WTC11 (cell line): ENCODE measurements around the gene SSH3. TPM values are rescaled to one million over a fixed set of nuclear protein-coding genes. Genes with fewer than 3 reads are reported as not detected.

Experiments
- ATAC-seq: fragments of 200-7000 bp; cut with Tn5 transposase; 2 replicates; pipeline ENCODE4 v1.10.0; 2021; ENCODE audit warnings: mild to moderate bottlenecking, moderate library complexity
- CTCF ChIA-PET: fragments of 300-600 bp; sonication (Branson Sonifier 250); formaldehyde crosslinking; loops from one replicate; lab custom pipeline; 2021; ENCODE audit warnings: antibody characterized with exemption; lab: Charles Lee
- POLR2A ChIA-PET: fragments of 350-600 bp; sonication (Branson Sonifier 250); formaldehyde crosslinking; loops from one replicate; lab custom pipeline; 2021; ENCODE audit warnings: antibody characterized with exemption; lab: Charles Lee
- DNase-seq: peaks from one replicate; pipeline ENCODE4 v3.0.0; 2021; ENCODE audit warnings: low spot score
- H3K27ac Mint-ChIP-seq: 2 replicates; pipeline ENCODE4 v1.8.0; 2021; ENCODE audit warnings: mixed read lengths
- H3K27me3 Mint-ChIP-seq: 2 replicates; pipeline ENCODE4 v1.8.0; 2021; ENCODE audit warnings: low read depth, mild to moderate bottlenecking, moderate library complexity, mixed read lengths
- H3K36me3 Mint-ChIP-seq: 2 replicates; pipeline ENCODE4 v1.8.0; 2021; ENCODE audit warnings: mixed read lengths
- H3K4me1 Mint-ChIP-seq: 2 replicates; pipeline ENCODE4 v1.8.0; 2022; ENCODE audit warnings: mixed read lengths
- H3K4me3 Mint-ChIP-seq: 2 replicates; pipeline ENCODE4 v1.8.0; 2021; ENCODE audit warnings: mild to moderate bottlenecking, moderate library complexity, mixed read lengths
- H3K9me3 Mint-ChIP-seq: 2 replicates; pipeline ENCODE4 v1.8.0; 2021; ENCODE audit warnings: mixed read lengths
- EMX1 ChIP-seq: fragments of 250-450 bp; sonication (Bioruptor Pico); IDR thresholded peaks from 2 replicates; pipeline ENCODE4 v1.8.0; 2021; ENCODE audit warnings: mild to moderate bottlenecking
- ESRRA ChIP-seq: sonication (generic); formaldehyde crosslinking; IDR thresholded peaks from 2 replicates; pipeline ENCODE4 v1.8.1; 2022; ENCODE audit warnings: mild to moderate bottlenecking, missing genetic modification reagents, borderline replicate concordance
- NFATC4 ChIP-seq: fragments of 250-450 bp; sonication (Bioruptor Pico); IDR thresholded peaks from 2 replicates; pipeline ENCODE4 v1.9.0; 2021; ENCODE audit warnings: mild to moderate bottlenecking
- NFE2L1 ChIP-seq: sonication (generic); formaldehyde crosslinking; IDR thresholded peaks from 2 replicates; pipeline ENCODE4 v1.8.1; 2023; ENCODE audit warnings: missing genetic modification reagents
- RELA ChIP-seq: sonication (generic); formaldehyde crosslinking; IDR thresholded peaks from 2 replicates; pipeline ENCODE4 v1.8.1; 2022; ENCODE audit warnings: missing genetic modification reagents, mild to moderate bottlenecking, borderline replicate concordance
- USF2 ChIP-seq: sonication (generic); formaldehyde crosslinking; IDR thresholded peaks from 2 replicates; pipeline ENCODE4 v1.8.1; 2023; ENCODE audit warnings: mild to moderate bottlenecking, missing genetic modification reagents, moderate library complexity
- ZNF121 ChIP-seq: sonication (generic); formaldehyde crosslinking; IDR thresholded peaks from 2 replicates; pipeline ENCODE4 v1.8.0; 2023; ENCODE audit warnings: missing genetic modification reagents
- ZNF281 ChIP-seq: sonication (generic); formaldehyde crosslinking; IDR thresholded peaks from 2 replicates; pipeline ENCODE4 v1.8.0; 2023; ENCODE audit warnings: mild to moderate bottlenecking, missing genetic modification reagents
- total RNA-seq: library from RNA; stranded (reverse); gene quantifications from 3 replicates; pipeline ENCODE4 v1.2.3, GENCODE V29; 2021
- TF ChIP-seq, protein P1 (sequence below): fragments of 250-450 bp; sonication (Bioruptor Pico); IDR thresholded peaks from 2 replicates; pipeline ENCODE4 v1.9.0; 2021; ENCODE audit warnings: mild to moderate bottlenecking, borderline replicate concordance
- TF ChIP-seq, protein P2 (sequence below): sonication (generic); formaldehyde crosslinking; conservative IDR thresholded peaks from 2 replicates; pipeline ENCODE4 v1.8.1; 2023; ENCODE audit warnings: mild to moderate bottlenecking, low read depth, missing genetic modification reagents, moderate library complexity

The SSH3 gene
- total RNA-seq, 1 experiment from 2014 or later: 42.3 TPM

GRCh38 chr11:67300256-67300755 is 3.0 kb upstream of the SSH3 start (continued):
- TF ChIP-seq USF2: no peak
- no peak for TF ChIP-seq EMX1 (CRISPR knock-in tag)
- no peak for TF ChIP-seq NFE2L1 (CRISPR knock-in tag)

- ChIA-PET CTCF (interaction anchor here (1.0 to 5.3 kb wide), 3 partner anchors 12 to 82 kb away, joined by 3 to 103 read pairs (median 3); partner anchors contain the start of gene ANKRD13D), POLR2A (interaction anchor here (1.1 to 1.2 kb wide), 2 partner anchors 23 to 61 kb away, joined by 3 read pairs; no protein-coding TSS in a partner anchor)
Observed at GRCh38 chr11:67300756-67301312, 2.5 kb upstream of the SSH3 start.

More at GRCh38 chr11:67300756-67301312, 2.5 kb upstream of the SSH3 start:
- Mint-ChIP-seq H3K27ac (no peak overlapping the region), H3K27me3 (peaks cover 4% of the 10 kb centered on the region; the same call in 1 of the 2 replicates), H3K9me3 (peaks cover 13% of the 10 kb centered on the region), H3K4me1 (peaks cover 11% of the 10 kb centered on the region), H3K36me3 (peaks cover 26% of the 10 kb centered on the region), H3K4me3 (no peak overlapping the region)
- DNase-seq: no peak
- TF ChIP-seq USF2 (no peak), ESRRA (CRISPR knock-in tag) (no peak), NFATC4 (CRISPR knock-in tag) (no peak), RELA (CRISPR knock-in tag) (no peak), ZNF281 (CRISPR knock-in tag) (no peak), ZNF121 (CRISPR knock-in tag) (no peak), NFE2L1 (CRISPR knock-in tag) (no peak)
- TF ChIP-seq, protein P1, sequence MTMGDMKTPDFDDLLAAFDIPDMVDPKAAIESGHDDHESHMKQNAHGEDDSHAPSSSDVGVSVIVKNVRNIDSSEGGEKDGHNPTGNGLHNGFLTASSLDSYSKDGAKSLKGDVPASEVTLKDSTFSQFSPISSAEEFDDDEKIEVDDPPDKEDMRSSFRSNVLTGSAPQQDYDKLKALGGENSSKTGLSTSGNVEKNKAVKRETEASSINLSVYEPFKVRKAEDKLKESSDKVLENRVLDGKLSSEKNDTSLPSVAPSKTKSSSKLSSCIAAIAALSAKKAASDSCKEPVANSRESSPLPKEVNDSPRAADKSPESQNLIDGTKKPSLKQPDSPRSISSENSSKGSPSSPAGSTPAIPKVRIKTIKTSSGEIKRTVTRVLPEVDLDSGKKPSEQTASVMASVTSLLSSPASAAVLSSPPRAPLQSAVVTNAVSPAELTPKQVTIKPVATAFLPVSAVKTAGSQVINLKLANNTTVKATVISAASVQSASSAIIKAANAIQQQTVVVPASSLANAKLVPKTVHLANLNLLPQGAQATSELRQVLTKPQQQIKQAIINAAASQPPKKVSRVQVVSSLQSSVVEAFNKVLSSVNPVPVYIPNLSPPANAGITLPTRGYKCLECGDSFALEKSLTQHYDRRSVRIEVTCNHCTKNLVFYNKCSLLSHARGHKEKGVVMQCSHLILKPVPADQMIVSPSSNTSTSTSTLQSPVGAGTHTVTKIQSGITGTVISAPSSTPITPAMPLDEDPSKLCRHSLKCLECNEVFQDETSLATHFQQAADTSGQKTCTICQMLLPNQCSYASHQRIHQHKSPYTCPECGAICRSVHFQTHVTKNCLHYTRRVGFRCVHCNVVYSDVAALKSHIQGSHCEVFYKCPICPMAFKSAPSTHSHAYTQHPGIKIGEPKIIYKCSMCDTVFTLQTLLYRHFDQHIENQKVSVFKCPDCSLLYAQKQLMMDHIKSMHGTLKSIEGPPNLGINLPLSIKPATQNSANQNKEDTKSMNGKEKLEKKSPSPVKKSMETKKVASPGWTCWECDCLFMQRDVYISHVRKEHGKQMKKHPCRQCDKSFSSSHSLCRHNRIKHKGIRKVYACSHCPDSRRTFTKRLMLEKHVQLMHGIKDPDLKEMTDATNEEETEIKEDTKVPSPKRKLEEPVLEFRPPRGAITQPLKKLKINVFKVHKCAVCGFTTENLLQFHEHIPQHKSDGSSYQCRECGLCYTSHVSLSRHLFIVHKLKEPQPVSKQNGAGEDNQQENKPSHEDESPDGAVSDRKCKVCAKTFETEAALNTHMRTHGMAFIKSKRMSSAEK: no peak
- TF ChIP-seq, protein P2, sequence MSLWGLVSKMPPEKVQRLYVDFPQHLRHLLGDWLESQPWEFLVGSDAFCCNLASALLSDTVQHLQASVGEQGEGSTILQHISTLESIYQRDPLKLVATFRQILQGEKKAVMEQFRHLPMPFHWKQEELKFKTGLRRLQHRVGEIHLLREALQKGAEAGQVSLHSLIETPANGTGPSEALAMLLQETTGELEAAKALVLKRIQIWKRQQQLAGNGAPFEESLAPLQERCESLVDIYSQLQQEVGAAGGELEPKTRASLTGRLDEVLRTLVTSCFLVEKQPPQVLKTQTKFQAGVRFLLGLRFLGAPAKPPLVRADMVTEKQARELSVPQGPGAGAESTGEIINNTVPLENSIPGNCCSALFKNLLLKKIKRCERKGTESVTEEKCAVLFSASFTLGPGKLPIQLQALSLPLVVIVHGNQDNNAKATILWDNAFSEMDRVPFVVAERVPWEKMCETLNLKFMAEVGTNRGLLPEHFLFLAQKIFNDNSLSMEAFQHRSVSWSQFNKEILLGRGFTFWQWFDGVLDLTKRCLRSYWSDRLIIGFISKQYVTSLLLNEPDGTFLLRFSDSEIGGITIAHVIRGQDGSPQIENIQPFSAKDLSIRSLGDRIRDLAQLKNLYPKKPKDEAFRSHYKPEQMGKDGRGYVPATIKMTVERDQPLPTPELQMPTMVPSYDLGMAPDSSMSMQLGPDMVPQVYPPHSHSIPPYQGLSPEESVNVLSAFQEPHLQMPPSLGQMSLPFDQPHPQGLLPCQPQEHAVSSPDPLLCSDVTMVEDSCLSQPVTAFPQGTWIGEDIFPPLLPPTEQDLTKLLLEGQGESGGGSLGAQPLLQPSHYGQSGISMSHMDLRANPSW (CRISPR knock-in tag): no peak
- no peak for ATAC-seq
